ENCODE results near the gene PPARGC1A. TPM values are rescaled to one million over a fixed set of nuclear protein-coding genes. Genes with fewer than 3 reads are reported as not detected.

Gene PPARGC1A
- total and polyA plus RNA-seq, 2 donors (not counting 1 experiment from before 2014, with no cell fraction given), result not detected

DNA sequence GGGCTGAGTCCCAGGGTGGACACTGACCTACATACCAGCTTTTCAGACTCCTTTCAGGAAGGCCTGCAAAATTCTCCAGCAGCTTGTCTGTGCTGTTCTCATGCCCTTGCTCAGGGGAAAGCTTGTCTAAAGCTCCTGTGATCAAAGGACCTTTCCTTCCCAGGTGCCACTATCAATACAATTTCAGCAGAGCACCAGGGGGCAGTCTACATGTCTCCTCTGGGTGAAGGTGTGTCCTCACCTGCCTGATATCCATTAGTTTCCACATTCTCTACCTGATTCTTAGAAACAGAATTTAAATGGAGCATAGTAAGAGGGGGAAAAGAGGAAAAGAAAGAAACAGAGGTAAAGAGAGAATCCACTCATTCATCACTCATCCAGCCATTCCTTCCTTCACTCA, 114.2 kb downstream of the PPARGC1A start:
- Histone ChIP-seq H3K79me2 (ENCODE audit: control insufficient read depth, insufficient read depth, low read length) (no peaks in the 10 kb centered on the region), H3K9me3 (ENCODE audit: control extremely low read depth in 1 of 3, control insufficient read depth in 2 of 3, insufficient read depth in 1 of 3, low read length in 2 of 3) (peaks cover 0 to 1% (median 0%) of the 10 kb centered on the region in 3 donors), H3K4me1 (ENCODE audit: control insufficient read depth in 2 of 2, insufficient read depth in 2 of 2, low read length in 2 of 2) (no peaks in the 10 kb centered on the region), H3K9ac (ENCODE audit: low read length) (no peak overlapping the region), H4K20me1 (ENCODE audit: control insufficient read depth, insufficient read depth, low read length, poor library complexity, severe bottlenecking) (no peaks in the 10 kb centered on the region), H3K4me2 (replicated peaks; ENCODE audit: low read depth, low read length, poor library complexity, severe bottlenecking) (no peak overlapping the region), H3K27me3 (replicated peaks in 1 of 4; ENCODE audit: control extremely low read depth in 1 of 4, control insufficient read depth in 3 of 4, insufficient read depth in 4 of 4, low read length in 3 of 4) (no peaks in the 10 kb centered on the region), H3K27ac (ENCODE audit: low read length in 2 of 2) (no peak overlapping the region), H2AFZ (ENCODE audit: insufficient read depth, low read depth, low read length, poor library complexity, severe bottlenecking) (no peak overlapping the region), H3K4me3 (ENCODE audit: control extremely low read depth in 1 of 5, extremely low read depth in 1 of 5, insufficient read depth in 1 of 5, low read depth in 2 of 5, low read length in 4 of 5) (no peak overlapping the region), H3K36me3 (replicated peaks in 1 of 2; ENCODE audit: control extremely low read depth in 1 of 2, control insufficient read depth in 1 of 2, extremely low read depth in 1 of 2, insufficient read depth in 2 of 2, low read length in 1 of 2) (no peaks in the 10 kb centered on the region)
- no peak for ATAC-seq (ENCODE audit: low read depth)
- Mint-ChIP-seq H3K4me1 (no peaks in the 10 kb centered on the region), H3K9me3 (ENCODE audit: insufficient read depth) (peaks cover 3% of the 10 kb centered on the region), H3K27ac (no peak overlapping the region), H3K27me3 (no peaks in the 10 kb centered on the region), H3K4me3 (no peak overlapping the region)
- POLR2A ChIA-PET, result no interaction called here
- no peak for TF ChIP-seq CTCF (IDR thresholded peaks at IDR 0.05)
- no peak for TF ChIP-seq EZH2 (IDR thresholded peaks at IDR 0.05; ENCODE audit: borderline replicate concordance, insufficient read depth, low read depth, low read length, poor library complexity, severe bottlenecking)
- CTCF ChIA-PET, result no interaction called here
- no peak for DNase-seq
- intact Hi-C loops (cut with micrococcal nuclease), result no loop called here

DNA sequence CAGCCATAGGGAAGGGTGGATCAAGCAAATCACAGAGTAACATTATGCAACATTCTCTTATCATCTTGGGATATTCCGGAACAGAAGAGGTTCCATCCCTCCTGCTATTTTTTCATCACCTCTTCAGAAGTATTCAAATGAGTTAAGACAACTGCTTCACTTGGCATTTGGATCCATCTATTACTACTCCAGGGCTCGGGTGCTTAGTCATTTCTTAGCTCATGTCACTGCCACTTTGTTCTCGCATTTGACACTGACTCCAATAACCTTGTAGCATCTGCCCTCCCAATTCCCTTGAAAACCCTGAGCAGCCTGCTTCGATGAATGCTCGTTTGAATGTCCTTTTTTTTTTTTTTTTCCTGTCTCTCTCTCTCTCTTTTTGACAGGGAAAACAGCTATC, 114.9 kb downstream of the PPARGC1A start:
- H3K4me1 ChIP-seq (ENCODE audit: control insufficient read depth in 2 of 2, insufficient read depth in 2 of 2, low read length in 2 of 2), result no peaks in the 10 kb centered on the region
- peaks cover 3% of the 10 kb centered on the region for H3K9me3 Mint-ChIP-seq (ENCODE audit: insufficient read depth)
- H3K9me3 ChIP-seq (ENCODE audit: control extremely low read depth in 1 of 3, control insufficient read depth in 2 of 3, insufficient read depth in 1 of 3, low read length in 2 of 3), result peaks cover 0 to 1% (median 0%) of the 10 kb centered on the region in 3 donors
- no peaks in the 10 kb centered on the region for H3K36me3 ChIP-seq (replicated peaks in 1 of 2; ENCODE audit: control extremely low read depth in 1 of 2, control insufficient read depth in 1 of 2, extremely low read depth in 1 of 2, insufficient read depth in 2 of 2, low read length in 1 of 2)
- DNase-seq (no peak), ATAC-seq (ENCODE audit: low read depth) (no peak)
- H3K4me1 Mint-ChIP-seq, result no peaks in the 10 kb centered on the region
- H3K9ac ChIP-seq (ENCODE audit: low read length), result no peak overlapping the region
- H4K20me1 ChIP-seq (ENCODE audit: control insufficient read depth, insufficient read depth, low read length, poor library complexity, severe bottlenecking), result no peaks in the 10 kb centered on the region
- no peaks in the 10 kb centered on the region for H3K27me3 ChIP-seq (replicated peaks in 1 of 4; ENCODE audit: control extremely low read depth in 1 of 4, control insufficient read depth in 3 of 4, insufficient read depth in 4 of 4, low read length in 3 of 4)
- H3K4me3 ChIP-seq (ENCODE audit: control extremely low read depth in 1 of 5, extremely low read depth in 1 of 5, insufficient read depth in 1 of 5, low read depth in 2 of 5, low read length in 4 of 5), result no peak overlapping the region
- H3K4me3 Mint-ChIP-seq, result no peak overlapping the region
- H3K27ac ChIP-seq (ENCODE audit: low read length in 2 of 2), result no peak overlapping the region
- no peaks in the 10 kb centered on the region for H3K79me2 ChIP-seq (ENCODE audit: control insufficient read depth, insufficient read depth, low read length)
- H3K4me2 ChIP-seq (replicated peaks; ENCODE audit: low read depth, low read length, poor library complexity, severe bottlenecking), result no peak overlapping the region
- no peak overlapping the region for H3K27ac Mint-ChIP-seq
- TF ChIP-seq CTCF (IDR thresholded peaks at IDR 0.05), result no peak
- TF ChIP-seq EZH2 (IDR thresholded peaks at IDR 0.05; ENCODE audit: borderline replicate concordance, insufficient read depth, low read depth, low read length, poor library complexity, severe bottlenecking), result no peak
- intact Hi-C loops (cut with micrococcal nuclease), result no loop called here
- CTCF ChIA-PET, result no interaction called here
- no peak overlapping the region for H2AFZ ChIP-seq (ENCODE audit: insufficient read depth, low read depth, low read length, poor library complexity, severe bottlenecking)
- H3K27me3 Mint-ChIP-seq, result no peaks in the 10 kb centered on the region
- POLR2A ChIA-PET, result no interaction called here
- WGBS (ENCODE audit: insufficient coverage), result 64% methylated on average over 5 of the region's 5 CpGs

Measured in B cell (primary cell).